GM20000 (cell line): ENCODE results near the gene GLIPR1L1.

ENCODE experiments used
- DNase-seq: peaks from one replicate; pipeline ENCODE4 v3.0.0; 2012; ENCODE audit warnings: low spot score
- CTCF ChIP-seq: IDR thresholded peaks from 2 replicates; pipeline ENCODE4 v1.5.1; 2012; ENCODE audit warnings: mild to moderate bottlenecking, control low read depth; ENCODE audit errors: extremely low read depth, missing control alignments

The GLIPR1L1 gene

GRCh38 chr12:75302781-75303180, 31.7 kb upstream of the GLIPR1L1 start:
- no peak for DNase-seq
- TF ChIP-seq CTCF: no peak

GRCh38 chr12:75305412-75306332, 28.8 kb upstream of the GLIPR1L1 start:
- DNase-seq: no peak
- TF ChIP-seq CTCF: no peak

- no peak for DNase-seq
- TF ChIP-seq CTCF: no peak
Measured at GRCh38 chr12:75308279-75308678, 26.2 kb upstream of the GLIPR1L1 start.

- no peak for TF ChIP-seq CTCF
- no peak for DNase-seq
Measured at GRCh38 chr12:75311369-75311768, 23.1 kb upstream of the GLIPR1L1 start.

GRCh38 chr12:75315518-75315917, 19.0 kb upstream of the GLIPR1L1 start:
- DNase-seq: no peak
- no peak for TF ChIP-seq CTCF

GRCh38 chr12:75317784-75318183, 16.7 kb upstream of the GLIPR1L1 start:
- no peak for TF ChIP-seq CTCF
- DNase-seq: no peak

GRCh38 chr12:75322464-75322863, 12.0 kb upstream of the GLIPR1L1 start:
- TF ChIP-seq CTCF: no peak
- no peak for DNase-seq
